HepG2 (cell line): ENCODE results near the gene SLC43A1. TPM values are rescaled to one million over a fixed set of nuclear protein-coding genes. Genes with fewer than 3 reads are reported as not detected.

ENCODE experiments used
- ATAD3A ChIP-seq: sonication (generic); formaldehyde crosslinking; IDR thresholded peaks from 2 replicates; pipeline ENCODE4 v1.4.0; 2020; ENCODE audit warnings: missing genetic modification reagents
- CREB3 ChIP-seq: sonication (generic); formaldehyde crosslinking; IDR thresholded peaks from 2 replicates; pipeline ENCODE4 v1.5.0; 2020; ENCODE audit warnings: missing genetic modification reagents
- FLYWCH1 ChIP-seq: sonication (generic); formaldehyde crosslinking; IDR thresholded peaks from 2 replicates; pipeline ENCODE4 v1.8.1; 2023; ENCODE audit warnings: mild to moderate bottlenecking, missing genetic modification reagents
- GLI4 ChIP-seq: sonication (generic); formaldehyde crosslinking; IDR thresholded peaks from 2 replicates; pipeline ENCODE4 v1.5.1; 2020; ENCODE audit warnings: missing genetic modification reagents, mild to moderate bottlenecking, moderate library complexity, borderline replicate concordance
- HDAC6 ChIP-seq: fragments of 200-600 bp; sonication (generic); IDR thresholded peaks from 2 replicates; pipeline ENCODE4 v1.7.0; 2017; ENCODE audit warnings: mild to moderate bottlenecking, antibody characterized with exemption, low read length, low read depth
- HOXA7 ChIP-seq: sonication (generic); formaldehyde crosslinking; IDR thresholded peaks from 2 replicates; pipeline ENCODE4 v1.8.1; 2022; ENCODE audit warnings: mild to moderate bottlenecking, missing genetic modification reagents, moderate library complexity
- KLF13 ChIP-seq: sonication (generic); formaldehyde crosslinking; IDR thresholded peaks from 2 replicates; pipeline ENCODE4 v1.4.0; 2020; ENCODE audit warnings: mild to moderate bottlenecking, missing genetic modification reagents
- MLXIP ChIP-seq: sonication (generic); formaldehyde crosslinking; IDR thresholded peaks from 2 replicates; pipeline ENCODE4 v1.9.0; 2021; ENCODE audit warnings: missing genetic modification reagents, borderline replicate concordance
- RFX3 ChIP-seq: IDR thresholded peaks from 2 replicates; pipeline ENCODE4 v1.6.1; 2016; ENCODE audit warnings: missing biosample characterization, missing genetic modification reagents
- SATB2 ChIP-seq: sonication (generic); formaldehyde crosslinking; IDR thresholded peaks from 2 replicates; pipeline ENCODE4 v1.5.0; 2020; ENCODE audit warnings: missing genetic modification reagents
- STAG1 ChIP-seq: sonication (generic); formaldehyde crosslinking; IDR thresholded peaks from 2 replicates; pipeline ENCODE4 v1.4.0; 2020; ENCODE audit warnings: missing genetic modification reagents
- THAP7 ChIP-seq: sonication (generic); formaldehyde crosslinking; IDR thresholded peaks from 2 replicates; pipeline ENCODE4 v1.8.1; 2023; ENCODE audit warnings: mild to moderate bottlenecking, missing genetic modification reagents
- YY1 ChIP-seq: IDR thresholded peaks from 2 replicates; pipeline ENCODE4 v1.6.1; 2011; ENCODE audit warnings: low read length, low read depth, moderate library complexity, mild to moderate bottlenecking; ENCODE audit not compliant: insufficient read depth, insufficient replicate concordance
- ZBTB7B ChIP-seq: sonication (generic); formaldehyde crosslinking; IDR thresholded peaks from 2 replicates; pipeline ENCODE4 v1.4.0; 2020; ENCODE audit warnings: missing genetic modification reagents
- ZFP1 ChIP-seq: IDR thresholded peaks from 2 replicates; pipeline ENCODE4 v1.6.1; 2016
- ZHX1 ChIP-seq: sonication (generic); formaldehyde crosslinking; IDR thresholded peaks from 2 replicates; pipeline ENCODE4 v1.8.1; 2022; ENCODE audit warnings: low read depth, mild to moderate bottlenecking, missing genetic modification reagents
- ZMYM4 ChIP-seq: sonication (generic); formaldehyde crosslinking; IDR thresholded peaks from 2 replicates; pipeline ENCODE4 v1.8.1; 2023; ENCODE audit warnings: mild to moderate bottlenecking, missing genetic modification reagents
- ZNF253 ChIP-seq: sonication (generic); formaldehyde crosslinking; IDR thresholded peaks from 2 replicates; pipeline ENCODE4 v1.8.0; 2022; ENCODE audit warnings: mild to moderate bottlenecking, missing genetic modification reagents, borderline replicate concordance
- ZNF33B ChIP-seq: sonication (generic); formaldehyde crosslinking; IDR thresholded peaks from 2 replicates; pipeline ENCODE4 v1.5.1; 2020; ENCODE audit warnings: mild to moderate bottlenecking, missing genetic modification reagents
- ZNF496 ChIP-seq: sonication (generic); formaldehyde crosslinking; IDR thresholded peaks from 2 replicates; pipeline ENCODE4 v1.8.1; 2023; ENCODE audit warnings: mild to moderate bottlenecking, moderate library complexity, missing genetic modification reagents; ENCODE audit not compliant: insufficient replicate concordance
- ZNF552 ChIP-seq: sonication (generic); formaldehyde crosslinking; IDR thresholded peaks from 2 replicates; pipeline ENCODE4 v1.9.0; 2022; ENCODE audit warnings: missing genetic modification reagents, mild to moderate bottlenecking, borderline replicate concordance
- ZNF674 ChIP-seq: sonication (generic); formaldehyde crosslinking; IDR thresholded peaks from 2 replicates; pipeline ENCODE4 v1.5.0; 2020; ENCODE audit warnings: low read depth, mild to moderate bottlenecking, missing genetic modification reagents
- ZNF678 ChIP-seq: sonication (generic); formaldehyde crosslinking; IDR thresholded peaks from 2 replicates; pipeline ENCODE4 v1.4.0; 2020; ENCODE audit warnings: mild to moderate bottlenecking, missing genetic modification reagents
- ZNF788 ChIP-seq: sonication (generic); formaldehyde crosslinking; IDR thresholded peaks from 2 replicates; pipeline ENCODE4 v1.5.0; 2020; ENCODE audit warnings: mild to moderate bottlenecking, missing genetic modification reagents, borderline replicate concordance
- ZSCAN29 ChIP-seq: sonication (generic); formaldehyde crosslinking; conservative IDR thresholded peaks from 2 replicates; pipeline ENCODE4 v1.4.0; 2020; ENCODE audit warnings: mild to moderate bottlenecking, missing genetic modification reagents
- polyA plus RNA-seq, 8 experiments: library from polyadenylated mRNA; depleted of rRNA in 3 of 8; stranded (reverse) in 7 of 8; unstranded in 1 of 8; fragments of >200 nt; fragmentation: Illumina TruSeq in 4 of 8; extraction: Trizol in 4 of 8; gene quantifications; 2 replicates each; pipeline versions ENCODE4 v1.2.1 to v1.2.3, GENCODE V29; 2011 to 2016; ENCODE audit warnings: low read depth in 4 of 8, missing spikeins in 1 of 8, mixed read lengths in 1 of 8; ENCODE audit not compliant: insufficient read depth in 1 of 8
- total RNA-seq, 5 experiments: library from RNA; depleted of rRNA; stranded (reverse); fragments of >200 nt; fragmentation: Illumina TruSeq; extraction: Trizol; gene quantifications; 2 replicates each; pipeline ENCODE4 v1.2.3, GENCODE V29; 2016; ENCODE audit warnings: low read depth in 1 of 5

SLC43A1 gene
- total and polyA plus RNA-seq, 2 of the 13 experiments (the other 11 are each of a cell fraction or from before 2014, with no cell fraction given), result 72.3 to 87.6 TPM

- TF ChIP-seq ZBTB7B (CRISPR knock-in tag) (no peak), KLF13 (CRISPR knock-in tag) (no peak), STAG1 (CRISPR knock-in tag) (peak; percentile 56), HDAC6 (no peak), YY1 (no peak), ZNF253 (no peak), ZNF788 (CRISPR knock-in tag) (no peak), ZSCAN29 (CRISPR knock-in tag) (no peak), GLI4 (CRISPR knock-in tag) (no peak), HOXA7 (no peak), ZNF552 (CRISPR knock-in tag) (no peak), MLXIP (CRISPR knock-in tag) (no peak), SATB2 (CRISPR knock-in tag) (no peak), ZHX1 (no peak), RFX3 (CRISPR knock-in tag) (no peak), ZNF674 (CRISPR knock-in tag) (no peak), ZNF33B (CRISPR knock-in tag) (no peak), ZFP1 (CRISPR knock-in tag) (no peak), ZNF678 (CRISPR knock-in tag) (no peak), ZMYM4 (CRISPR knock-in tag) (no peak), CREB3 (CRISPR knock-in tag) (no peak), ATAD3A (no peak), ZNF496 (CRISPR knock-in tag) (no peak), FLYWCH1 (CRISPR knock-in tag) (no peak), THAP7 (CRISPR knock-in tag) (no peak)
Observed at GRCh38 chr11:57480409-57481137, 34.9 kb downstream of the SLC43A1 start (continued).
